ENCODE measurements around the gene ZNF286A. TPM values are rescaled to one million over a fixed set of nuclear protein-coding genes. Genes with fewer than 3 reads are reported as not detected.
"Not testable (repeated sequence)": the region's sequence is repeated elsewhere in the genome, so short reads cannot be mapped to it uniquely, and the experiment has no call there.

ZNF286A gene
- polyA plus RNA-seq (ENCODE audit: insufficient read length in 4 of 4), result 10 to 100 TPM; 40.9 to 46.1 (median 43.4) TPM

DNA sequence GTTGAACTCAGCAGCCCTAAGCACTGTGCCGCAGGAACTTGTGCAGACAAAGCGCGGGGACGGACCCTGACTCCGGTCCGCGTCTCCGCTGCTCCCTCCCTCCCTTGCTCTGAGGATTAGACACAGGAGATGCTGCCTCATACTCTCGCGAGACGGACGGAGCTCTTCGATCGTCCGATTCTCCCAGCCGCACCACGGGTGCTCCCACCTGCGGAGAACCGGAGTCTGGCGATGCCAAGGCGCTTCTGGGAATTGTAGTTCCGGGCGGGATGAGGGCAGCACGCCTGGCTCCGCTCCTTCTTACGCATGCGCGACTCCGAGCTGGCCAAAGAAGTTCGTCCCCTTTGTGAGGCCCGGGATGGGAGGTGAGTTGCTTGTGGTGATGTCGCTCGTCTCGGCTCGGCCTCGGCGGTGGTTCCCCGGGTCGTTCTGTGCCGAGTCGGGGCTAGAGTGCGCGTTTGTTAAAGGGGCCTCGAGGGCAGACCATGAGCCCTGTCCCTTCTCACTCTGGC lies at the start of gene ZNF286A:
Gene ZNF286A, plus strand, starts transcription at position 340 of the 512 bp plus-strand sequence. CDS start 578 bp downstream, outside the sequence.
- peak; percentile 95 to 98 (median 97) for DNase-seq (ENCODE audit: low read depth in 4 of 4, low spot score in 3 of 4)

- DNase-seq (ENCODE audit: low read depth in 4 of 4, low spot score in 3 of 4), result no peak
Observed at GRCh38 chr17:15649861-15650421, 49.6 kb upstream of the ZNF286A start.

- DNase-seq (ENCODE audit: low read depth in 4 of 4, low spot score in 3 of 4), result no peak
Observed at GRCh38 chr17:15650741-15651582, 48.6 kb upstream of the ZNF286A start.

GRCh38 chr17:15651583-15652110 lies 47.9 kb upstream of the ZNF286A start:
- DNase-seq (ENCODE audit: low read depth in 4 of 4, low spot score in 3 of 4), result peak; percentile 76 to 90 (median 84)

DNA sequence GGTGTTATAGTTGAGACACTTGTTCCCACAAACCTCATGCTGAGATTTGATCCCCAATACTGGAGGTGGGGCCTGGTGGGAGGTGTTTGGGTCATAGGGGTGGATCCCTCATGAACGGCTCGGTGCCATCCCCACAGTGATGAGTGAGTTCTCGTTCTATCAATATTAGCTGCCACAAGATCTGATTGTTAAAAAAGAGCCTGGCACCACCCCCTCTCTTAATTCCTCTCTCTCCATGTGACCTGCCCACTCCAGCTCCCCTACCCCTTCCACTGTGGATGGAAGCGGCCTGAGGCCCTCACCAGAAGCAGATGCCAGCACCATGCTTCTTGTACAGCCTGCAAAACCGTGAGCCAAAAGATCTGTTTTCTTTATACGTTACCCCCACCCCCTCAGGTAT lies 46.6 kb upstream of the ZNF286A start:
- DNase-seq (ENCODE audit: low read depth in 4 of 4, low spot score in 3 of 4), result no peak

DNA sequence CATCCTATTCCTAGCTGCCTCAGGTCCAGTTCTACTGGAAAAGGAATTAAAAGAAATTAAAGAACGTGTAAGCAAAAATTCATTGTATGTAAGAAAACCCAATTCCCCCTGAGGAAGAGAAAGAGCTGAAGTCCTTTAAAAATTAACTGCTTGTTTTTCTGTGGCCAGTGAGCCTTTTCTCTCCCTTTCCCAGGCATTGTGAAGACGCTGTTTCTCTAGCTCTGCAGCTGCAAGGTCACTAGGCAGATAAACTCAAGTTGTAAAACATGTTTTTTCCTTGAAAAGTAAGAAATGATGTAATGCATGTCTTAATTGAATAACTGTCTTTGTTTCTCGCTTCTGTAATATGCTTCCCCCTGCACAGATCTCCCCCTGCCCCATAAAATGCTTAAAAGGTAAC lies 45.2 kb upstream of the ZNF286A start:
- not testable (repeated sequence) for DNase-seq (ENCODE audit: low read depth in 4 of 4, low spot score in 3 of 4)

DNA sequence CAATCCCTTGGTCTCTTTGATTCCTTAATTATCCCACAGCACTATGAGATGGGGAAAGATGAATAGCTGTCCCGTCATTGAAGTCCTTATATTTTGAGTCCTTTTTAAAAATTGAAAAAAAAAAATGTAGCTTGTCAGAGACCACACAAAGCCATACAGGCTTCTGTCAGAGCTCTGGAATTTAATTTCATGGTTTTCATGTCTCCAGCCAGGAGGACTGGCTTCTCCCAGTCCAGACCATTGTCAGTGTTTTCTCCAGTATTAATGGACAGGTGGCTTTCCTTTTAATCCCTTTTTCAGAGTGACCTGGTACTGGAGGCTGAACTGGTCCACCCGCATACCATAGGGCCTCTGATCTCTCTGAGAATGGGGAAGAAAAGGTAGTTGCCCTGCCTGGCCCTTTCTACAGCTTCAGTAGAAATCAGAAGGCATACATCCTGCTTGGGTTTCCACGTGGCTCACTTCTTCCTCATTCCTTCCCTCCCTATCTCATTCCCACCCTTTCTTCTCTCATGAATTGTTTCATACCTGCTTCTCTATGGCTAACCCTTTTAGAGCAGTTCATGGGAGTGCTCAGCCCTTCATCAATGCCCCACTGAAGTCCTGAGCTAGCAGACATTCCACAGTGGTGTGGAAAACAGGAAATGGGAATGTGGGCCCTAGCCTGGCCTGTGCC lies 44.5 kb upstream of the ZNF286A start:
- no peak for DNase-seq (ENCODE audit: low read depth in 4 of 4, low spot score in 3 of 4)

DNA sequence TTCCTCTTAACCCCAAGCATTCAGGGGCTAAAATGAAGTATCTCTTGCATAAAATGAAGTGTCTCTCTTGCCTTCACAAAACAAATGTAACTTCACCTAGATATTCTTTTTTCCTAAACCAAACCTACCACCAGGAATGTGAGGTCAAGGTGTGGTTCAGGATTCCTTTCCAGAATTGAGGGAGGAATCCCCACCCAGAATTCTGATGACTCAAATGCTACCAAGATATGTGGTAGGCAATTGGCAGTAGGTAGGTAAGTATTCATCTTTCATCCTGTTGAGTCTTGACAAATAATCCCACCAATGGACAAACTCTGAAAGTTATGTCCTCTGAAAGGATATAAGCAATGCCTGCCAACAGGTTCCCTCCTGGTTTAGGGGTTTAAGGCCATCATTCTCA lies 41.7 kb upstream of the ZNF286A start:
- no peak for DNase-seq (ENCODE audit: low read depth in 4 of 4, low spot score in 3 of 4)

DNA sequence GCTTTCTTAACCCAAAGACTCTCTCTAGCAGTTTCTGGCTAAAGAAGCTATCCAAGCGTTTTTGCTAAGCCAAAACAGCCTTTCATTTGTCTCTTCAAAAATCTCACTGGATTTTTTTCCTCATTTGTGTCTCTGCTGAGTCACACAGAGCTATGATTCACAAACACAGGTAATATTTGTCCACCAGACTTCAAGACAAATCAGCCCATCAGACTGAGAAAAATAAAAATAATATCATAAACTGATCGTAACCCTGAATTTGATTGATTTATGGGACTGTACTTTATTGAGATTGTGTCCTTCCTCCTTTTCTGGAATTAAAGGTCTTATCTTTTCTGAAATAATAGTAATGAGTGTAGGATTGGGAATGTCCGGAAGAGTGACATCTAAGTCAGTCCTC lies 41.3 kb upstream of the ZNF286A start:
- no peak for DNase-seq (ENCODE audit: low read depth in 4 of 4, low spot score in 3 of 4)

DNA sequence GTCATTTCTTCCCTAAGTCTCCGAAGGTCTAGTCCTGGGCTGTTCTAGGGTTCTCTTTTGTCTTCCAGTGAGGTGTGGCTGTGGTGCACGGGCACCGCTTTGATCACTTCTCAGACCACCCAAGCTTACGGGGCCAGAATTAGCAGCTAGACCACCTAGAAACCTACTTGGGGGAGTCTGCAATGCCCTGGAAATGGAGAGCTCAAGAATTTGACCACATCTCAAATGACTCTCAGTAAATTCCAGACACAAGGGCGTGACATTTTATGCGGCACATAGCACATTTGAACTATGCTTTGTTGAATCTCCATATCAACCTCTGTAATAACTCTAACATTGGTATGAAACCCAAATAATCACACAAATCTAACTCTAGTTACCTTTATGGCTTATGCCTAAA lies 40.3 kb upstream of the ZNF286A start:
- no peak for DNase-seq (ENCODE audit: low read depth in 4 of 4, low spot score in 3 of 4)

DNA sequence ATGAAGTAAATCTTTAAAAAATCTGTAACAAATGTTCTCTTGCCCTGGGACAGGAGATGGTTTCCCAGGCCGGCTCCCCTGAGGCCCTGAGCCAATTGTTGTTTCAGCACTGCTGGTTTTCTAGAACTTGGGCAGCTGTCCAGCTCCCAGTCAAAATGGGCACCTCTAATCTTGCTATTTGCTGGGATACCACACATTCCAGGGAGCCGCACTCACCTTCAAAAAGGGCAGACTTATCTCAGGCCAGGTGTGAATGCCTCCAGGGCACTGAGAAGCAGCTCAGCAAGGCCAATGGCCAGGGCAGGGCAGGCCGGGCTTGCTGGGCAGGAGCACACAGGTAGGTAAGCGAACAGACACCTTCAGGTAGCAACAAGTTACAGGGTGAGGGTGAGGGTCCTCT lies 39.9 kb upstream of the ZNF286A start:
- DNase-seq (ENCODE audit: low read depth in 4 of 4, low spot score in 3 of 4), result no peak

DNA sequence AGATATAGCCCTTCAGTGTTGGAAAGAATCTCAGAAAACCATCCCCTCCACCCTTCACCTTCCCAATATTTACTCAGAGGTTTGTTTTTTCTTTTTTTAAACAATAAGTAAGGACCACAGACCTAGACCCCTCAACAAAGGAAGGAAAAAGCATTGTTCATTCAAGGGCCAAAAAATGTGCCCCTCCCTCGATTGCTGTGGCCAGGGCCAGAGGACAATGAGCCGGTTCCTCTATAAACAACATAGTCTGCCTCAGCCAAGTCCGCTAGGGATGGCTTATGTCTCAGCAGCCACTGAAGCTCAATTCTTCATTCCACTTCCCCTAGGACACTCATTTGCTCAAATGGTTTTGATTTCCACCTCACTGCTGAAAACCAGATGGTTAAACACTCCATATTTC lies 39.5 kb upstream of the ZNF286A start:
- DNase-seq (ENCODE audit: low read depth in 4 of 4, low spot score in 3 of 4), result no peak

DNA sequence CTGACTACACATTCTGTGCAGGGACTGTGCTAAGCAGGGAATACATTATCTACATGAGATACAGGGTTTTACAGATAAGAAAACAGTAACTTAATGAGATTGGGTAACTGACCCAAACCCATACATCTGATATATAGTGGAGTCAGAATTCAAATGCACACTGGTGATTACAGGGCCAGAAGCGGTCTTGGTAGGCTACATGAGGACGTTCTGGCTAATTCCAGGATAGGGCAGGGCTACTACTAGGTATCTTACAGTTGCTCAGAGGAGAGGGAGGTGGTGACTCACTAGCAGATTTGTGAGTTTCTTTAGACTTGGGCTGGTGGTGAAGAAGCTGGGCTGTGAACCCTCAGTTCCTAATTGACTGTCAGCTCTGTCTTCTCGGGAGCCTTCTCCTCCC lies 36.9 kb upstream of the ZNF286A start:
- DNase-seq (ENCODE audit: low read depth in 4 of 4, low spot score in 3 of 4), result no peak

- no peak for DNase-seq (ENCODE audit: low read depth in 4 of 4, low spot score in 3 of 4)
Observed at GRCh38 chr17:15663176-15663575, 36.4 kb upstream of the ZNF286A start.

DNA sequence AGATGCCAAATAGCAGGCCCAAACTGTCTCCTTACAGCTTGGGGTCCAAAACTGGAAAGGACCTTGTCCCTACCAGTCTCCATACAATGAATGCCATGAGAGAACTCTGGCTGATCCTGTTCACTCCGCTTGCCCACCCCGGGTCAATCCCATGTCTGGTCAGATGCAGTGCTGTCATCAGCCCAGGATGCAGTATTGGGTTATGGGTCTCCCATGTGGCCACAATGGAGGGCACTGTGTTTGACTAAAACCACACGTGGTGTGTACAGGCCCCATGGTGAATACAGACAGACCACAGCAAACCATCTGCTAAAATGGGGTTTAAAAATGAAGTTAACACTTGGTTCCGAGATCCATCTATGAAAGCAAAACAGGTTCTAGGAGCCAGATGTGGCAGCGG lies 35.9 kb upstream of the ZNF286A start:
- DNase-seq (ENCODE audit: low read depth in 4 of 4, low spot score in 3 of 4), result no peak

DNA sequence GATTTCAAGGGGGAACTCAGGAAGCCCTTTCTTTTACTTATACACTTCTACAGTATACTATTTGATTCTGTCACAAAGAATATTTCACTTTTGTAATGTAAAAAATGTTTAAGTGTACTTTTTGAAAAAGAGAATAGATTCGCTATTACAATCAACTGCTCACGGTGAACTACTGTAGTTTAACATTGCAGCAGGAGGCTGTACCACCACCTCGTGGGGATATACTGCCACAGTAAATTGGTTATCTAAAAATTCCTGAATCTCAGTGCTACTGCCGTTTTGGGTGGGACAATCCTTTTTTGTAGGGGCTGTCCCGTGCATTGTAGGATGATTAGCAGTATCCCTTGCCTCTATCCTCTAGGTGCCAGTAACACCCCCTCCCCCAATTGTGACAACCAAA lies 30.0 kb upstream of the ZNF286A start:
- DNase-seq (ENCODE audit: low read depth in 4 of 4, low spot score in 3 of 4), result not testable (repeated sequence)

DNA sequence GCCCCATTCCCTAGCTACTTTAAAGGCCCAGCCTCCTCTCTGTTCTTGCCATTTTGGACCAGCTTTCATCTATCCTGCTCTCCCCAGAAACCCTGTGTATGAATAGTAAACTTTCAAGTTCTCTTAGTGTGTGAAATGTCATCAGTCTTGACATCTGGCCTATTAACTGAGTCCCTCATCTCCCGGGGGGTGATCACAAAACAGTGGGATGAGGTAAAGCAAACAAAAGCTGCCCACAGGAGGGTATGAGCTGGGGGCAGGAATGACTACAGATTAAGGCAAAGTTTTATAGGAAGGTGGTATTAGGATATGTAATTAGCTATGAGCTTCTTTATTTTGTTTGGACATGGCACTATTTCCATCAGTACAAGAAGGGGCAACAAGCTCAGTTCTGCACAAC lies 24.9 kb upstream of the ZNF286A start:
- not testable (repeated sequence) for DNase-seq (ENCODE audit: low read depth in 4 of 4, low spot score in 3 of 4)

DNA sequence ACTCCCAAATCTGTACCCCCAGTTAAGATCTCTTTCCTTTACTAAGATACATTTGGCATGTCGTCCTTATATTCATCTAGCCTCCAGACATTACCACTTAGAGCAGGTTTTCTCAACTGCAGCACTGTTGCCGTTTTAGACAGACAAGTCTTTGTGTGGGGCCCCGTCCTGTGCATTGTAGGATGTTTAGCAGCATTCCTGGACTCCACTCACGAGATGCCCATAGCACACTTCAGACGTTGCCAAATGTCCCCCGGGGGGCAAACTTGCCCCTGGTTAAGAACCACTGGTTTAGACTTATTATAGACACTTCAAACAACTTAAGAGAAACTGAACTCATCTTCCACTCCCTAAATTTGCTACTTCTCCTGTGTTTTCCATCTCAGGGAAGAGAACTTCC lies 23.6 kb upstream of the ZNF286A start:
- not testable (repeated sequence) for DNase-seq (ENCODE audit: low read depth in 4 of 4, low spot score in 3 of 4)

GRCh38 chr17:15683135-15683534 lies 16.4 kb upstream of the ZNF286A start:
- not testable (repeated sequence) for DNase-seq (ENCODE audit: low read depth in 4 of 4, low spot score in 3 of 4)

DNA sequence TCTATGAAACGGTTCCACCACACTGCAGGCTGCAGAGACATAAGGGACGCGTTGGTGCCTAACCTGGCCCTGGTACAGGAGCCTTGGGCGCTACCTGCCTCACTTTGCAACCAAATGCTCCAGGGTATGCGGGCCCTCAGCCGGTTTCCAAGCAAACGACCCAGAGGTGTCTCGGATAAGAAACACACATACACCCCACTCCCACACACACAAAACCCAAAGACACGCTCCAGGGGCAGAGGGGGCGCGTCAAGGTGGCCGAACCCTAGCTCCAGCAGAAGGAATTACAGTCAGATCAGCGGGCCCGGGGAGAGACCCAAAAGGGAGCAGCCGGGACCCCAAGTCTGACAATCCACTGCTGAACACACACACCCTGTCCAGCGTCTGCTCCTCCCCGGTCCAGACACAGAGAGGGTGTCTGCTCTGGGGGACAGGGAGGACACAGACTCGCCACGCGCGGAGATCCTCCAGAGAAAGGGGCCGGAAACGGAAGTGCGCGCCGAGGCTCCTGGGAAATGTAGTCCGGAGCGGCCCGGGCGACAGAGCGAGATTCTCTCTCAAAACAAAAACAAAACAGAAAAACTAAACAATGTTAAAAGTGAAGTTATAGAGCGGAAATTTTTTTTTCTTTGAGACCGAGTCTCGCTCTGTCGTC lies 15.6 kb upstream of the ZNF286A start, which contains the start of gene TRIM16:
Gene TRIM16, minus strand, starts transcription at position 488 of the 655 bp plus-strand sequence. CDS start 32,702 bp downstream, outside the sequence.
- peak in 2 of 4 donors; percentile 41 to 46 for DNase-seq (ENCODE audit: low read depth in 4 of 4, low spot score in 3 of 4)

Measured in left renal pelvis (tissue), 4 donors.